Neural cell (in vitro differentiated cells): ENCODE results near the gene REPIN1.

Experiments used
- POLR2AphosphoS5 ChIP-seq: IDR thresholded peaks from 2 replicates; pipeline ENCODE4 v1.6.1; 2012
- REST ChIP-seq: IDR thresholded peaks from 2 replicates; pipeline ENCODE4 v1.6.1; 2012; ENCODE audit warnings: borderline replicate concordance

GRCh38 chr7:150381785-150382122 is 13.1 kb downstream of the REPIN1 start:
- no peak for TF ChIP-seq REST
- no peak for TF ChIP-seq POLR2AphosphoS5
